Stimulated activated CD4-positive, alpha-beta T cell treated with anti-CD3 and anti-CD28 coated beads, Interleukin-15, amount 100 ng/mL, for 48 hours (primary cell): Measurements from ENCODE around the gene C4B.
"Not testable (repeated sequence)": the region's sequence is repeated elsewhere in the genome, so short reads cannot be mapped to it uniquely, and the experiment has no call there.

ENCODE experiments used
- DNase-seq, 2 donors: peaks; one replicate each; pipeline ENCODE4 v3.0.0-alpha.2; 2020; ENCODE audit warnings: low read depth in 2 of 2

C4B gene

DNA sequence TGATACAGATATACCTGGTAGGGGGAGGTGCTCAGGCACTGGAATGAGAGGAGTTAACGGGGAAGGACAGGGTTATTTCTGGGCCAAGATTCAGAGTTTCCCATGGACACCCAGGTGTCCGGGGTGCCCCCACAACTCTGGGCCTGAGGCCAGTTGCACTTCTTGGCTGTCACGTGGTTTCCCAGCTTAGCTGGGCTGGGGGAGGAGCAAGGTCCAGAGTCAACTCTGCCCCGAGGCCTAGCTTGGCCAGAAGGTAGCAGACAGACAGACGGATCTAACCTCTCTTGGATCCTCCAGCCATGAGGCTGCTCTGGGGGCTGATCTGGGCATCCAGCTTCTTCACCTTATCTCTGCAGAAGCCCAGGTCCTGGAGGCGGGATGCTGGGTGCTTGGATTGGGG is at the start of gene C4B:
Gene C4B, plus strand, starts transcription at position 249 of the 400 bp plus-strand sequence. Its CDS starts 51 bp downstream, at position 300.
- DNase-seq: not testable (repeated sequence)

DNA sequence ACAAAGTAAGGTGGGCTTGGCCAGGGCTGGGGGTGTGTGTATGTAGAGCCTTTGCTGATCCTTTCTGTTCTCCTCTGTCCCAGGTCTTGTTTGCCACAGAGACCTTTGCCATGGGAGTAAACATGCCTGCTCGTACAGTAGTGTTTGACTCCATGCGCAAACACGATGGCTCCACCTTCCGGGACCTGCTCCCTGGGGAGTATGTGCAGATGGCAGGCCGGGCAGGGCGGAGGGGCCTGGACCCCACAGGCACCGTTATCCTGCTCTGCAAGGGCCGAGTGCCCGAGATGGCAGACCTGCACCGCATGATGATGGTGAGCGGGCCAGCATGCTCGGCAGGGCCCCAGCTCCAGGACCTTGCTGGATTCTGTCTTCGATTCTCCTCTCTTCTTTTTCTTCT is 48.9 kb upstream of the C4B start:
- DNase-seq: no peak

DNA sequence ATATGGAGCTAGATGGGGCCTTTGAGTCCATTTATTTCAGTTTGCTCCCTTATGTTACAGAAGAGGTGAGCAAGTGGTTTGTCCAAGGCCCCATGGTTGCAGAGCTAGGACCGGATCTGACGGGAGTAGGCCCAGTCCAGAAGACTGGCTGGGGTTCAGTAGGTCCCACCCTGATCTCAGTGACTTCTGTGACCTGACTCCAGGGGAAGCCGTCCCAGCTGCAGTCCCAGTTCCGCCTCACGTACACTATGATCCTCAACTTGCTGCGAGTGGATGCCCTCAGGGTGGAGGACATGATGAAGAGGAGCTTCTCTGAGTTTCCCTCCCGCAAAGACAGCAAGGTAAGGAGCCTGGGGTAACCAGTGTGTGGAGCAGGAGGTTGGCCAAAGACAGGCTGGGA is 48.1 kb upstream of the C4B start:
- DNase-seq: no peak

DNA sequence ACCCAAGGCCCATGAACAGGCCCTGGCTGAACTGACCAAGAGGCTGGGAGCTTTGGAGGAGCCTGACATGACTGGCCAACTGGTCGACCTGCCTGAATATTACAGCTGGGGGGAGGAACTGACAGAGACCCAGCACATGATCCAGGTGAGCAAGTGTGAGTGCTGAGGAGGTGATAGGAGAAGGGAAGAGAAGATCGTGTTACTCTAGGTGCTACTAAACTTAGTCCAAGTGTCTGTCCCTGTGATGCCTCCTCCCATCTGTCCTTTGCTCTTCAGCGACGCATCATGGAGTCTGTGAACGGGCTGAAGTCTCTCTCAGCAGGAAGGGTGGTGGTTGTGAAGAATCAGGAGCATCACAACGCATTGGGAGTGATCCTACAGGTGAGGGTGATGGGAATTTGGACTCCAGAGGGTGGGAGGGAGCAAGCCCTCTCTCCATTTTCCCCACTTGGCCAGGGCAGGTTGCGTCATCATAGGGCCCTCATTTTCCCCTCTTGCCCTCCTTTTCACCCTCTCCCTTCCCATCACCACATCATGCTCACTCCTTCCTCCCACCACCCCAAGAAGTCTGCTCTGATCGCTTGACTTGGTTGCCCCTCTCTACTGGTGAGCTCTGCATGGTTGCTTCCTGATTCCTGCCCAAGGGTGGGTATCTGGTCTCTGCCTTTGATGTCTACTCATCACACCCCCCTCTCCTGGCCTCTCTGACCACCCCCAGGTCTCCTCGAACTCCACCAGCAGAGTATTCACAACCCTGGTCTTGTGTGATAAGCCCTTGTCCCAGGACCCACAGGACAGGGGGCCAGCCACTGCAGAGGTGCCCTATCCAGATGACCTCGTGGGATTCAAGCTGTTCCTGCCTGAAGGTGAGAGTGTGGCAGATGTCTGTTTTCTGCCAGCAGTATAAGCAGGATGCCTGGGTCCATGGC is 47.3 kb upstream of the C4B start:
- no peak for DNase-seq

DNA sequence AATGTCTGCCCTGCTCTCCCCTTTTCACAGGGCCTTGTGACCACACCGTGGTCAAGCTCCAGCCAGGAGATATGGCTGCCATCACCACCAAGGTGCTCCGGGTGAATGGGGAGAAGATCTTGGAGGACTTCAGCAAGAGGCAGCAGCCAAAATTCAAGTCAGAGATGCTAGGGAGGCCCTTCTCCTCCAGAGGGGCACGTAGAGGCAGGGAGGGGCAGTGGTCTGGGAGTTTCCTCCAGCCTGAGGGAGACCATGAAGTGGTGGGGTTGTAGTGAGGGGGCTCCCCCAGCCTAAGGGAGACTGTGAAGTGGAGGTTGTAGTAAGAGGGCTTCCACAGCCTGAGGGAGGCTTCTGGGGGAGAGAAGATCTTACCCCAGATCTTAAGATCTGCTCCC is 46.7 kb upstream of the C4B start:
- no peak for DNase-seq

DNA sequence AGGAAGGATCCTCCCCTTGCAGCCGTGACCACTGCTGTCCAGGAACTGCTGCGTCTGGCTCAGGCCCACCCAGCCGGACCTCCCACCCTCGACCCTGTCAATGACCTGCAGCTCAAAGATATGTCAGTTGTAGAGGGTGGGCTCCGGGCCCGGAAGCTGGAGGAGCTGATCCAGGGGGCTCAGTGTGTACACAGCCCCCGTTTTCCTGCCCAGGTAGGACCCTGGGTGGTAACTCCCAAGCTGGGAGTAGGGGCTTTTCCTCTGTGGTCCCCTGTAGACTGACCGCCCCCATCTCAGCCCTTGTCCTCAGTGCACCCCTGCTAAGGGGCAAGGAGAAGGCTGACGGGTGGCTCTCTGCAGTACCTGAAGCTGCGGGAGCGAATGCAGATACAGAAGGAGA is 46.3 kb upstream of the C4B start:
- DNase-seq: no peak

DNA sequence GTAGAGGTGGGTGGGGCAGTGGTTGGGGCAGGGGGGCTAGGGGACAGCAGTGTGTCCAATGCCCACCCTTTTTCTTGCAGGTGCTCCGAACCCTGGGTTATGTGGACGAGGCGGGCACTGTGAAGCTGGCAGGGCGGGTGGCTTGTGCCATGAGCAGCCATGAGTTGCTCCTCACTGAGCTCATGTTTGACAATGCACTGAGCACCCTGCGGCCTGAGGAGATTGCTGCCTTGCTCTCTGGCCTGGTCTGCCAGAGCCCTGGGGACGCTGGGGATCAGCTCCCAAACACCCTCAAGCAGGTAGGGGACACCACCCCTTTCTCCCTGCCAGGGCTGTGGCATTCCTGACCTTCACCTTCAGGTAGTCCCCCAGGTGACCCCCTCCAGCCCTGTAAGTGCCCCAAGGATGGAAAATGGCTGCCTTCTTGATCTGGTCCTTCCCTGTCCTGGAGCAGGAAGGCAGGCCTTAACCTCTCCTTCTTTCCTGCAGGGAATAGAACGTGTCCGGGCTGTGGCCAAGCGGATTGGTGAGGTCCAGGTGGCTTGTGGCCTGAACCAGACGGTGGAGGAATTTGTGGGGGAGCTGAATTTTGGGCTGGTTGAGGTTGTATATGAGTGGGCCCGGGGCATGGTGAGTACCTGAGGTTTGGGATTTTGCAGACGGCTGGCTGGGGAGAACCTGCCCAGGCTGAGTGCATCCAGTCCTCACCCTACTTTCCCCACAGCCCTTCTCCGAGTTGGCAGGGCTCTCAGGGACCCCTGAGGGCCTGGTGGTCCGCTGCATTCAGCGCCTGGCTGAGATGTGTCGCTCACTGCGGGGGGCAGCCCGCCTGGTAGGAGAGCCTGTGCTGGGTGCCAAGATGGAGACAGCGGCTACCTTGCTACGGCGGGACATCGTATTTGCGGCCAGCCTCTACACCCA is 45.5 kb upstream of the C4B start:
- DNase-seq: no peak

DNA sequence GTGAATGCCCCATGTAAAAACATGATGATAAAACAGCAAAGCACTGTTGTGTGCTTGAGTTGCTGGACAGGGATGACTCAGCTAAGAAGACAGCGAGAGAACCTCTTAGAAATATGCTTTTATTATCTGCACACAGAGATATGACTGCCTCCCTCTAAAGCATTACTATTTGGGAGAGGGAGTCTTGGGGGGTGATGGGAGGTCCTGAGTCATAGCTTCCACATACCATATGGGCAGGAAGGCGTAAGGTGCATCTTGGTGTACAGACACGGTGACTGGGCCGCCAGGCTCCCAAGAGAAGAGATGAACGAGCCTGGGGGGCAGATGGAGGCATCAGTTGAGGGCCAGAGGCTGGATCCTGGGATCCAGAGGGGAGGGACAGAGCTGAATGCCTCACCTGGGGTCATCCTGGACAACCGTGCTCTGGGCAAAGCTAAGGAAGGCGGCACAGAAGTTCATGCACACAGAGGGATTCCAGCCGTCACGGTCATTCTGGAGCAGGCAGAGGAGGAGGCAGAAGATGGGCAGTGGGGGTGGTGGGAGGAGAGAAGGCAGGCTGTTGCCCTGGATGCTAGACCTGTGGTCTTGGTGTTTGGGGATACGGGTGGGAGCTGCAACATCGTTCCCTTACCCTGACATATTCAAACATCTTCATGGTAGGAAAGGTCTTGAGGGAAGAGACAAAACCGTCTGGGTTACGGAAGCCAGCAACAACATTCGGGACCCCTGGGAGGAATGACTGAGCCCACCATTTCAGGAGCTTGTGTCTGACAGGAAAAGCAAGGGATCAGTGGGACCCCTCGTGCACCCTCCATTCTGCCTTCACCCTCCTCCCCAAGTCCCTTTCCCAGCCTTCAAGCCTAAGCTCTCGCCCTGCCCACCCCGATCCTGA is 44.6 kb upstream of the C4B start:
- DNase-seq: no peak

DNA sequence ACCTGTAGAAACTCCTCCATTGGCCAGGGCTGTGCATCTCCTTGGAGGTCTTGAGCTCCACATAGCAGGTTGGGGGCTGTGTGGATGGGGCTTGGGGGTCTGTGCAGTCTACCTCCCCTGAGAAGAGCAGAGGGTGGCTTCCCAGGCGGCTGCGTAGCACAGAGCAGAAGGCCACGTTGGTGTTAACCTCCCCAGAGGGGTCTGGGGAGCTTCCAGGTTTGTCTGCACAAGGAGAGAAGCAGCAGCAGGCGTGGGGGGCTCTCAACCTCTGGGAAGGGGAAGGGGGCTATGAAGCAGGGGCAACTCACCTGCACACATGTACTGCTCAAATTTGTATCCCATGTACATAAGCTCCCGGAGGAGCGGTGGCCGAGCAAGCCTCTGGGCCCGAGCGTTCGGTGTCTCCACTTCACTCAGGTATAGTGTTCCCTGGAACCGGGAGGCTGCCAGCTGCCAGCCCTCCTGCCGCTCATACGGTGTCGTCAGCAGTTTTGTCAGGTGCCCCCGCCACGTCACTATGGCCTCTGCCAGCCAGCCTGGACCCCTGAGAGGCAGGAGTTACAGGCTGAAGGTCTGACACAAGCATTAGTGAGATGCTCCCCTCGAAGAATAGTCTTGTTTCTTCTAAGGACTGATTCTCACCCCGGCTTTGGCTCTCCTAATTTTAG is 43.9 kb upstream of the C4B start:
- DNase-seq: no peak

DNA sequence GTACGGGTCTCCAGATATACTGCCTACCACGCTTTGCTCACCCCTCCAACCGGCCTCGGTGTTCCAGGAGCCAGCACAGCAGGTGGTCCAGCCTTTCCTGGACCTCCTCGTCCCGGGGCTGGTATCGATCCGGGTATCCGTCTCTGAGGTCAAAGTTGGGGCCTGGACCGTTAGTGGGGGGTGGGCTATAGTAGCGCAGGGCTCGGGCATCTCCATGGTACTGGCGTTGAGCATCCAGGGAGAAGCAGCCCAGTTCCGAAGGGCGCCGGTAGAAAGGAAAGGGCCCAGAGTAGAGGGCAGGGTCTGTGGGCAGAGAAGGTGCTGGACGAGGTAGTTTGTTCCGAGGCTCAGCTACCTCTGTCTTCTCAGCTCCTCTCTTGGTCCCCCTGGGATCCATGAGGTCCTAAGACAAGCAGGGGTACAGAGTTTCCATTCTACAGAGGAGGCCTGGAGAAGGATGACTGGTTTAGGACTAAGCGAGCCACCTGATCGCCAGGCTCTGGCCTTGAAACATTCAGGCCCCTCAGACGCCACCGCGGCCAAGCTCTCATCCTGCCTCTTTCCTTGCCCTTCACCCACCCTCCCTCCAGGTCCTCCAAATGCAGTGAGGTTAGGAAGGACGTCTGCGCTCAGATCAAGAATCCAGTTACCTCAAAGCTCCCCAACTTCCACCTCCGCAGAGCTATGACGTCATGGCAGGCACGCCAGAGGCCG is 43.2 kb upstream of the C4B start:
- DNase-seq: no peak

DNA sequence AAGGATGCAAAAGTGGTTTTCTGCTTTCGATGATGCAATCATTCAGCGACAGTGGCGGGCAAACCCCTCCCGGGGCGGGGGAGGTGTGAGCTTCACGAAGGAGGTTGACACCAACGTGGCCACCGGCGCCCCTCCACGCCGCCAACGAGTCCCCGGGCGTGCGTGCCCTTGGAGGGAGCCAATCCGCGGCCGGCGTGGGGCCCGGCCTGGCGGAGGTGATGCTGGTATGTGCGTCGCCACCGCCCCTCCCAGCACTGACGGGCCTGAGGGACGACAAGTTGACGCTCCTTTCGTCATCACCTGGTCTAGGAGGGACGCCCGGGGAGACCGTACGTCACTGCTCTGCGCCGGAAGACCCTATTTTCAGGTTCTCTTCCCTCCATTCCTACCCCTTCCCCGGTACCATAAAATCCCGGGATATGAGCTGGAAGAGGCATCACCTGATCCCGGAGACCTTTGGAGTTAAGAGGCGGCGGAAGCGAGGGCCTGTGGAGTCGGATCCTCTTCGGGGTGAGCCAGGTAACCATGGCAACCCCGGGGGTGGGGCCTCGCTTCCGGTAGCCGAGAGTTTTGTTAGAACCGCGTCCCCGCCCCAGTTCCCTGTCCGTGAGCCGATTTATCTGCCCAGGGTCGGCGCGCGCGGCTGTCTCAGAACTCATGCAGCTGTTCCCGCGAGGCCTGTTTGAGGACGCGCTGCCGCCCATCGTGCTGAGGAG is 42.4 kb upstream of the C4B start, which contains the start of gene DXO:
Gene DXO, minus strand, starts transcription at position 146 of the 716 bp plus-strand sequence. CDS start 463 bp downstream, outside the sequence.
- peak; percentile 97 to 98 for DNase-seq

DNA sequence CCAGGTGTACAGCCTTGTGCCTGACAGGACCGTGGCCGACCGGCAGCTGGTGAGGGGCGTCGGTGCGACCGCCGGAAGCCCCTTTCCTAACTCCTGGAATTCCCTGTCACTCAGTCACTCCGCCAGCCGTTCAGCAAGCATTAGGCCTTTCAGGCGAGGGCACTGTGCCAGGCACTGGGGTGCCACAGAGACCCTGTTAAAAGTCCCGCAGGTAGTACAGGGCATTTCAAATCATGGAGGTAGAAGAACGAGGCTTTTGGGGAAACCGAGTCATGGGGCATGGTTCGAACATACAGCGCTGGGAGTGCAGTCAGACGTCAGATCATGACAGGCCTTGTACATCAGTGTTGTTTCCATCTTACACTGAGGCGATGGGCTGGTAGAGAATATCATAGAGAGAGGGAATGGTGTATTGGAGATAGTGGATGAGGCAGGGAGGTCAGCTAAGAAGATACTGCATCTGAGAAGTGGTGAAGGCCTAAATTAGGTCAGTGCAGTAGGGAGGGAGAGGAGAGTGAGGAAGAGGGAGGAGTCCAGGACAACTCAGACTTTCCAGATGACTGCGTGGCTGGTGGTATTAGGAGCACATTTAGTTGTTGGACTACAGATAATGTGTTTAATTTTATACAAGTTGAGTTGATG is 41.8 kb upstream of the C4B start:
- DNase-seq: no peak

DNA sequence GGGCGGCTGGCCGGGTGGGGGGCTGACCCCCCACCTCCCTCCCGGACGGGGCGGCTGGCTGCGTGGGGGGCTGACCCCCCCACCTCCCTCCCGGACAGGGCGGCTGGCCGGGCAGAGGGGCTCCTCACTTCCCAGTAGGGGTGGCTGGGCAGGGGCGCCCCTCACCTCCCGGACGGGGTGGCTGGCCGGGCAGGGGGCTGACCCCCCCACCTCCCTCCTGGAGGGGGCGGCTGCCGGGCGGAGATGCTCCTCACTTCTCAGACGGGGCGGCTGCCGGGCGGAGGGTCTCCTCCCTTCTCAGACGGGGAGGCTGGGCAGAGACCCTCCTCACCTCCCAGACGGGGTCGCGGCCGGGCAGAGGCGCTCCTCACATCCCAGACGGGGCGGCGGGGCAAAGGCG is 38.5 kb upstream of the C4B start:
- not testable (repeated sequence) for DNase-seq

DNA sequence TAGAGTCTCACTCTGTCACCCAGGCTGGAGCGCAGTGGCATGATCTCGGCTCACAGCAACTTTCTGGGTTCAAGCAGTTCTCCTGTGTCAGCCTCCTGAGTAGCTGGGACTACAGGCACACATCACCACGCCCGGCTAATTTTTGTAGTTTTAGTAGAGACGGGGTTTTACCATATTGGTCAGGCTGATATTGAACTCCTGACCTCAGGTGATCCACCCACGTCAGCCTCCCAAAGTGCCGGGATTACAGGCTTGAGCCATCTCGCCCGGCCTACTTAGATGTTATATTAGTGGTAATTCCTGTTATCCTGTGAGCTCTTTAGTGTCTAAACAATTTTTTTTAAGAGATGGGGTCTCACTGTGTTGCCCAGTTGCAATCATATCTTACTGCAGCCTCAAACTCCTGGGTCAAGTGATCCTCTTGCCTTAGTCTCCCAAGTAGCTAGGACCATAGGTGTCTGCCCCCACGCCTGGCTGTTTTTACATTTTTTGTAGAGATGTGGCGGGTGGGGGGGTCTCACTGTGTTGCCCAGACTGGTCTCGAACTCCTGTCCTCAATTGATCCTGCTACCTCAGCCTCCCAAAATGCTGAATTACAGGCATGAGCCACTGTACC is 36.7 kb upstream of the C4B start:
- no peak for DNase-seq

DNA sequence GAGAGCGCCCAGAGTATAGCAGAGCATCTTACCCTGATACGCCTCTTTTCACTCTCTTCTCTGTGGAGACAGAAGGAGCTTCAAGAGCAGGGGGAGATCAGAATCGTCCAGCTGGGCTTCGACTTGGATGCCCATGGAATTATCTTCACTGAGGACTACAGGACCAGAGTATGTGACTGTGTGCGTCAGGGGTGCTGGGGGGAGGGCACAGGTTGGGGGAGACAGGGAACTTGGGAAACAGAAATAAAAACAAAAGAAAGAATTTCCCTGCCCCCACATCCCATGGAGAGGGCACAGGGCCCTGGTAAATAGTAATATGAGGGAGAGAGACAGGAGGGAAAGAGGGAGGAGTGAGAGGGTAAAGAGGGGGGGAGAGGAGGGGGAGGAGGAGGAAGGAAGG is 35.8 kb upstream of the C4B start:
- no peak for DNase-seq

DNA sequence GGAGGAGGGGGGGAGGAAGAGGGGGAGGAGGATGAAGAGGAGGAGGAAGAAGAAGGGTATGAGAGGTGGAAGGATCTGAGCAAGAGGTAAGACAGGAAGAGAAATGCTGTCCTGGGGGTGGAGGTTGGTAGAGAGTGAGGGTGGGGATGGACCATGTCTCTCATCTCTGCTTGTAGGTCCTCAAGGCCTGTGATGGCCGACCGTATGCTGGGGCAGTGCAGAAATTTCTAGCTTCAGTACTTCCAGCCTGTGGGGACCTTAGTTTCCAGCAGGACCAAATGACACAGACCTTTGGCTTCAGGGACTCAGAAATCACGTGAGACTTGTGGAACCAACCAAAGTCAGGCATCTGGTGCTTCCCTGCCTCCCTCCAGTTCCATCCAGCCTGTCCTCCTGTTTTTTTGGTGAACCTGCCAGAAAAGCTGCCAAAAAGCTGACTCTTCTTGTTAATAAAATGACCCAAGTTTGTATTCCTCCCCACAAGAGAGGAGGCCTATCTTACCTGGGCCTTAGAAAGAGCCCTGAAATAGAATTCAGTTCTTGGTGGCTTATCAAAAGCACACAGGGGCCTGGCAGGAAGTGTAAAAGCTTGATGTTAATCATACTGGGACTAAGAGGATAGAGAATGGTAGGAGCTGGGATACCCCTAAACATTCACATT is 35.2 kb upstream of the C4B start:
- DNase-seq: no peak

DNA sequence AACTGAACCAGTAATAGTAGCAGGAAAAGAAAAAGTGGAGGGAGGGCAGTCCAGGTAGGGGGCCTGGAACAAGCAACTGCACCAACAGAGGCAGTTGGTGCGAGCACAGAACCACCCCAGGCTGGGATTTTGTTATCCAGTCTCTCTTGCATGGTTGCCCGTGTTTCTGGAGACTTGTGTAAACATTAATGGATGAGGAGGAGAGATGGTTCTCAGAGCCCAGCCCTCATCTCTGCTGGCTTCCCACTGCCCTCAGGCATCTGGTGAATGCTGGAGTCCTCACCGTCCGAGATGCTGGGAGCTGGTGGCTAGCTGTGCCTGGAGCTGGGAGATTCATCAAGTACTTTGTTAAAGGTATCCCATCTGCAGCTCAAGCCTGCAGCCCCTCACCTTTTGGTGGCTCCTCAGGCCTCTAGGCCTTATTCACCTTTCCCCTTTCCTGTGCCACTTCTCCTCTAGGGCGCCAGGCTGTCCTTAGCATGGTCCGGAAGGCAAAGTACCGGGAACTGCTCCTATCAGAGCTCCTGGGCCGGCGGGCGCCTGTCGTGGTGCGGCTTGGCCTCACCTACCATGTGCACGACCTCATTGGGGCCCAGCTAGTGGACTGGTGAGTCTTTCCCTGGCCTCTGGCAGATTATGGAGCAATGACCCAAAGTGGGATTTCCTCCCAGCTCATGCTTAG is 34.3 kb upstream of the C4B start:
- DNase-seq: not testable (repeated sequence)
